Spleen (tissue), 11 donors: ENCODE measurements around the gene MDM4. TPM values are rescaled to one million over a fixed set of nuclear protein-coding genes. Genes with fewer than 3 reads are reported as not detected.

Experiments
- DNase-seq: peaks from one replicate; pipeline ENCODE4 v3.0.0-alpha.2; 2020
- H3K27ac ChIP-seq, 8 donors: fragments of 200-600 bp; sonication (generic) in 7 of 8; 1 replicate in 4 of 8; 2 replicates in 4 of 8; pipeline versions ENCODE4 v1.5.0 to v1.8.0; 2016 to 2021; ENCODE audit warnings: inconsistent platforms in 4 of 8, mild to moderate bottlenecking in 4 of 8, moderate library complexity in 1 of 8
- H3K27me3 ChIP-seq, 7 donors: fragments of 200-600 bp; sonication (generic) in 6 of 7; replicated peaks in 1 of 7; 1 replicate in 4 of 7; 2 replicates in 3 of 7; pipeline versions ENCODE4 v1.5.0 to v1.8.0; 2016 to 2021; ENCODE audit warnings: inconsistent platforms in 3 of 7, mild to moderate bottlenecking in 1 of 7
- H3K36me3 ChIP-seq, 6 donors: fragments of 200-600 bp; sonication (generic) in 5 of 6; 1 replicate in 4 of 6; 2 replicates in 2 of 6; pipeline versions ENCODE4 v1.5.0 to v1.8.0; 2016 to 2021; ENCODE audit warnings: inconsistent platforms in 2 of 6
- H3K4me1 ChIP-seq, 6 donors: fragments of 200-600 bp; sonication (generic) in 5 of 6; 1 replicate in 3 of 6; 2 replicates in 3 of 6; pipeline versions ENCODE4 v1.5.0 to v1.8.0; 2016 to 2021; ENCODE audit warnings: inconsistent platforms in 3 of 6
- H3K4me3 ChIP-seq, 8 donors: fragments of 200-600 bp; sonication (generic) in 7 of 8; 1 replicate in 4 of 8; 2 replicates in 4 of 8; pipeline versions ENCODE4 v1.5.0 to v1.8.0; 2016 to 2021; ENCODE audit warnings: inconsistent platforms in 4 of 8, mild to moderate bottlenecking in 4 of 8, moderate library complexity in 2 of 8
- H3K9me3 ChIP-seq, 8 donors: fragments of 200-600 bp; sonication (generic) in 7 of 8; 1 replicate in 4 of 8; 2 replicates in 4 of 8; pipeline versions ENCODE4 v1.5.0 to v1.8.0; 2016 to 2021; ENCODE audit warnings: inconsistent platforms in 4 of 8
- POLR2A ChIP-seq, 3 donors: fragments of 450-650 bp; IDR thresholded peaks; one replicate each; pipeline ENCODE4 v1.5.1; 2017; ENCODE audit warnings: antibody characterized with exemption in 3 of 3, mild to moderate bottlenecking in 1 of 3
- POLR2AphosphoS5 ChIP-seq, 3 donors: sonication (generic); formaldehyde crosslinking; IDR thresholded peaks; one replicate each; pipeline ENCODE4 v1.5.1; 2017; ENCODE audit warnings: antibody characterized with exemption in 3 of 3
- WGBS, 5 donors: extraction: QIAGEN DNeasy Blood & Tissue Kit in 3 of 5; methylation state at CpG; one replicate each; pipeline versions ENCODE4 v1.1.5 to v1.1.7; 2013 to 2018; 5-methylcytosine and 5-hydroxymethylcytosine counted together
- intact Hi-C: fragments of 100-400 bp; cut with DNase I; formaldehyde crosslinking; loops from one replicate; pipeline ENCODE4 v1.15.0; 2023; ENCODE audit warnings: low total_unique reads
- polyA plus RNA-seq, 3 donors: library from polyadenylated mRNA; stranded (reverse); fragments of 200-250 nt; gene quantifications; one replicate each; pipeline ENCODE4 v1.2.1, GENCODE V29; 2013
- total RNA-seq, 7 donors: library from RNA; depleted of rRNA in 3 of 7; stranded (reverse); fragments of >200 nt in 3 of 7; fragmentation: NEBNext Ultra II Directional in 4 of 7; extraction: Animal tissue kit (Norgen Biotek cat#: 25700) in 4 of 7; gene quantifications; one replicate each; pipeline versions ENCODE4 v1.1.0 to v1.2.1, GENCODE V29; 2016 to 2021
- TF ChIP-seq, protein P1 (sequence below), 11 experiments: fragments of 200-600 bp in 7 of 11; fragments of 450-650 bp in 4 of 11; sonication (generic) in 4 of 11; IDR thresholded peaks in 8 of 11; conservative IDR thresholded peaks in 3 of 11; 1 replicate in 7 of 11; 2 replicates in 4 of 11; pipeline versions ENCODE4 v1.4.0 to v1.8.0; 2016 to 2021; ENCODE audit warnings: antibody characterized with exemption in 11 of 11, inconsistent platforms in 4 of 11, mild to moderate bottlenecking in 1 of 11
- donor health status: healthy with polysubstance abuse.
- donor health status: DM: no; HTN: no; CAD: no; lungs with moderate emphysema.
- donor health status: DM: no; HTN: no; CAD: no.
- donor health status: Bipolar disorder and iron deficiency.
- donor health status: healthy.
- donor health status: DM: no; HTN: no; CAD: no.
- donor health status: DM: yes; HTN: yes; CAD: no.

Gene MDM4
- total and polyA plus RNA-seq, 10 donors = 10.6 to 192 (median 157) TPM

DNA sequence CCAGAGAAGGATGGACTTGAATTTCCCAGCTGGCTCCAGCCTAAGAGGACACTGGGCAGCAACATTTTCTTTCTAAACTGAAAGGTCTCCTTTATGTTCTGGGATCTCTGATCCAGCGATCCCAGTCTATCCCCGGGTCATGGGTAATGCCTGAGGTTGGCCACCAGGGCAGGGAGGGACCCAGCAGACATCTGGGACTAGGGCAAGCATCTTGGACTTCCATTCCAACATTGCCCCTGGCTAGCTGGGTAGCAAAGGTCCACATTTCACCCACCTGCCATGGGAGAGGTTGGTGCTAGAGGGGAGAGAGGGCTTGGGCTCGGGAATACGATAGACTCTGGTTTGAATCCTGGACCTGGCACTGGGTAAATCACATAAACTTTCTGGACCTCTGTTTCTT lies 84.8 kb downstream of the MDM4 start:
- intact Hi-C loops = no loop called here
- Histone ChIP-seq H3K4me3 (no peak overlapping the region), H3K4me1 (peaks cover 0 to 4% (median 0%) of the 10 kb centered on the region in 6 donors), H3K9me3 (no peaks in the 10 kb centered on the region), H3K27ac (no peak overlapping the region), H3K27me3 (peaks cover 0 to 4% (median 0%) of the 10 kb centered on the region in 7 donors), H3K36me3 (peaks cover 0 to 23% (median 0%) of the 10 kb centered on the region in 6 donors)
- no peak for TF ChIP-seq POLR2AphosphoS5 (IDR thresholded peaks at IDR 0.05)
- TF ChIP-seq POLR2A (IDR thresholded peaks at IDR 0.05) = no peak
- TF ChIP-seq, protein P1, sequence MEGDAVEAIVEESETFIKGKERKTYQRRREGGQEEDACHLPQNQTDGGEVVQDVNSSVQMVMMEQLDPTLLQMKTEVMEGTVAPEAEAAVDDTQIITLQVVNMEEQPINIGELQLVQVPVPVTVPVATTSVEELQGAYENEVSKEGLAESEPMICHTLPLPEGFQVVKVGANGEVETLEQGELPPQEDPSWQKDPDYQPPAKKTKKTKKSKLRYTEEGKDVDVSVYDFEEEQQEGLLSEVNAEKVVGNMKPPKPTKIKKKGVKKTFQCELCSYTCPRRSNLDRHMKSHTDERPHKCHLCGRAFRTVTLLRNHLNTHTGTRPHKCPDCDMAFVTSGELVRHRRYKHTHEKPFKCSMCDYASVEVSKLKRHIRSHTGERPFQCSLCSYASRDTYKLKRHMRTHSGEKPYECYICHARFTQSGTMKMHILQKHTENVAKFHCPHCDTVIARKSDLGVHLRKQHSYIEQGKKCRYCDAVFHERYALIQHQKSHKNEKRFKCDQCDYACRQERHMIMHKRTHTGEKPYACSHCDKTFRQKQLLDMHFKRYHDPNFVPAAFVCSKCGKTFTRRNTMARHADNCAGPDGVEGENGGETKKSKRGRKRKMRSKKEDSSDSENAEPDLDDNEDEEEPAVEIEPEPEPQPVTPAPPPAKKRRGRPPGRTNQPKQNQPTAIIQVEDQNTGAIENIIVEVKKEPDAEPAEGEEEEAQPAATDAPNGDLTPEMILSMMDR (IDR thresholded peaks at IDR 0.05 in 8 of 11, conservative IDR thresholded peaks at IDR 0.05 in 3 of 11) = no peak
- 90 to 96% (median 94%) methylated on average over 4 of the region's 4 CpGs for WGBS, 5 donors
- no peak for DNase-seq

DNA sequence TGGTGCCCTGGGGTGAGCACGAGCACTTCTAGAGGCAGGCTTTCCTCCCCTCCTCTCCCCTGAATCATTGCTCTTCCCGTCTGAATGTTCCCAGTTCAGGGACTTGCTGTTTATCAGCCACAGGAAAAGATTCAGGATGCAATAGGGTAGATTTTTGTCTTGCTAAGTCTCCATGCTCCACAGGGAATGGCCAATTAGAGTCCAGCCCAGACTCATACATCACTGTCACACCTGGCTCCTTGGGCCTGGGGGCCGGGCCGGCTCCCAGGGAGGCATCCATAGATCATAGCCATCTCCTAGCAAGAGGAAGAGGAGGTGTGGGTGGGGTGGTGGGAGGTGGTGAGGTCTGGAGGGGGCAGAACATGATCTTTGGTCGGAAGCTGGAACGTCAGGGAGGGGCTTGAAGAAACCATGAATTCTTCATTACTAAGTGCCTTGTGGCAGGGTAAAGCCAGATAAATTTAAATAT lies 85.9 kb downstream of the MDM4 start:
- peaks cover 0 to 4% (median 0%) of the 10 kb centered on the region in 6 donors for H3K4me1 ChIP-seq
- H3K36me3 ChIP-seq = peaks cover 0 to 17% (median 0%) of the 10 kb centered on the region in 6 donors
- no peak for TF ChIP-seq POLR2A (IDR thresholded peaks at IDR 0.05)
- TF ChIP-seq, protein P1 (IDR thresholded peaks at IDR 0.05 in 8 of 11, conservative IDR thresholded peaks at IDR 0.05 in 3 of 11) = no peak
- TF ChIP-seq POLR2AphosphoS5 (IDR thresholded peaks at IDR 0.05) = no peak
- no peak for DNase-seq
- 63 to 83% (median 70%) methylated on average over 6 of the region's 6 CpGs for WGBS, 5 donors
- H3K9me3 ChIP-seq = no peaks in the 10 kb centered on the region
- no peak overlapping the region for H3K27ac ChIP-seq
- H3K4me3 ChIP-seq = no peak overlapping the region
- peaks cover 0 to 4% (median 0%) of the 10 kb centered on the region in 7 donors for H3K27me3 ChIP-seq
- intact Hi-C loops = no loop called here

GRCh38 chr1:204602871-204603542 lies 86.8 kb downstream of the MDM4 start:
- WGBS, 5 donors = 76 to 88% (median 80%) methylated on average over 6 of the region's 6 CpGs
- DNase-seq = no peak
- Histone ChIP-seq H3K36me3 (peaks cover 0 to 13% (median 0%) of the 10 kb centered on the region in 6 donors), H3K27ac (no peak overlapping the region), H3K27me3 (peaks cover 0 to 12% (median 0%) of the 10 kb centered on the region in 7 donors), H3K4me3 (no peak overlapping the region), H3K9me3 (no peaks in the 10 kb centered on the region), H3K4me1 (peaks cover 0 to 4% (median 0%) of the 10 kb centered on the region in 6 donors)
- intact Hi-C loops = no loop called here
- TF ChIP-seq POLR2AphosphoS5 (IDR thresholded peaks at IDR 0.05) (no peak), POLR2A (IDR thresholded peaks at IDR 0.05) (no peak)
- TF ChIP-seq, protein P1 (IDR thresholded peaks at IDR 0.05 in 8 of 11, conservative IDR thresholded peaks at IDR 0.05 in 3 of 11) = no peak

GRCh38 chr1:204605791-204606190 lies 89.6 kb downstream of the MDM4 start:
- no peak for DNase-seq
- WGBS, 5 donors = 61 to 78% (median 70%) methylated on average over 7 of the region's 7 CpGs

More at GRCh38 chr1:204605791-204606190, 89.6 kb downstream of the MDM4 start:
- H3K9me3 ChIP-seq = no peaks in the 10 kb centered on the region
- no peak overlapping the region for H3K27ac ChIP-seq
- no peak for TF ChIP-seq POLR2A (IDR thresholded peaks at IDR 0.05)
- TF ChIP-seq, protein P1 (IDR thresholded peaks at IDR 0.05 in 8 of 11, conservative IDR thresholded peaks at IDR 0.05 in 3 of 11) = no peak
- no peak for TF ChIP-seq POLR2AphosphoS5 (IDR thresholded peaks at IDR 0.05)
- H3K4me3 ChIP-seq = no peak overlapping the region
- H3K27me3 ChIP-seq = peaks cover 0 to 16% (median 0%) of the 10 kb centered on the region in 7 donors
- intact Hi-C loops = no loop called here
- peaks cover 0 to 13% (median 0%) of the 10 kb centered on the region in 6 donors for H3K36me3 ChIP-seq
- no peaks in the 10 kb centered on the region for H3K4me1 ChIP-seq
